ELR (cell line): Measurements from ENCODE around the gene G3BP1.
"Not testable (repeated sequence)": the region's sequence is repeated elsewhere in the genome, so short reads cannot be mapped to it uniquely, and the experiment has no call there.

Source experiments
- DNase-seq: peaks from one replicate; pipeline ENCODE4 v3.0.0-alpha.2; 2015; ENCODE audit warnings: low read depth

G3BP1 gene

GRCh38 chr5:151798674-151799073 is 26.9 kb downstream of the G3BP1 start:
- DNase-seq = no peak

- DNase-seq = peak; percentile 71
Measured at GRCh38 chr5:151799407-151799806, 27.7 kb downstream of the G3BP1 start.

- DNase-seq = no peak
Measured at GRCh38 chr5:151800532-151800931, 28.8 kb downstream of the G3BP1 start.

- DNase-seq = peak; percentile 19
Measured at GRCh38 chr5:151805414-151806223, 33.9 kb downstream of the G3BP1 start.

- DNase-seq = no peak
Measured at GRCh38 chr5:151808451-151809169, 36.9 kb downstream of the G3BP1 start.

- DNase-seq = no peak
Measured at GRCh38 chr5:151810449-151810848, 38.7 kb downstream of the G3BP1 start.

GRCh38 chr5:151810897-151811296 is 39.1 kb downstream of the G3BP1 start:
- peak; percentile 32 for DNase-seq

- DNase-seq = peak; percentile 28
Measured at GRCh38 chr5:151811593-151812321, 40.0 kb downstream of the G3BP1 start.

GRCh38 chr5:151812757-151813309 is 41.1 kb downstream of the G3BP1 start:
- peak; percentile 24 for DNase-seq

- DNase-seq = no peak
Measured at GRCh38 chr5:151815051-151815450, 43.3 kb downstream of the G3BP1 start.

GRCh38 chr5:151819830-151820229 is 48.1 kb downstream of the G3BP1 start:
- DNase-seq = no peak

- DNase-seq = no peak
Measured at GRCh38 chr5:151820271-151820670, 48.5 kb downstream of the G3BP1 start.

- DNase-seq = no peak
Measured at GRCh38 chr5:151820903-151821302, 49.1 kb downstream of the G3BP1 start.

GRCh38 chr5:151822141-151822540 is 50.4 kb downstream of the G3BP1 start:
- DNase-seq = no peak

- DNase-seq = peak; percentile 73
Measured at GRCh38 chr5:151825445-151825844, 53.7 kb downstream of the G3BP1 start.

GRCh38 chr5:151829370-151829769 is 57.6 kb downstream of the G3BP1 start:
- DNase-seq = no peak

- DNase-seq = not testable (repeated sequence)
Measured at GRCh38 chr5:151832843-151833242, 61.1 kb downstream of the G3BP1 start.

GRCh38 chr5:151846765-151847164 is 75.0 kb downstream of the G3BP1 start:
- no peak for DNase-seq

GRCh38 chr5:151847871-151848270 is 76.1 kb downstream of the G3BP1 start:
- DNase-seq = no peak

- no peak for DNase-seq
Measured at GRCh38 chr5:151855701-151856100, 83.9 kb downstream of the G3BP1 start.

- DNase-seq = no peak
Measured at GRCh38 chr5:151856861-151857260, 85.1 kb downstream of the G3BP1 start.

GRCh38 chr5:151860867-151861266 is 89.1 kb downstream of the G3BP1 start:
- not testable (repeated sequence) for DNase-seq
